ENCODE measurements around the gene ZFR2. TPM values are rescaled to one million over a fixed set of nuclear protein-coding genes. Genes with fewer than 3 reads are reported as not detected.

Gene ZFR2
- polyA plus RNA-seq, 2 of the 4 experiments (the other 2 are of a cell fraction) = 0.14 to 0.30 TPM

GRCh38 chr19:3830621-3831589 lies 37.9 kb downstream of the ZFR2 start:
- ATAC-seq = no peak

DNA sequence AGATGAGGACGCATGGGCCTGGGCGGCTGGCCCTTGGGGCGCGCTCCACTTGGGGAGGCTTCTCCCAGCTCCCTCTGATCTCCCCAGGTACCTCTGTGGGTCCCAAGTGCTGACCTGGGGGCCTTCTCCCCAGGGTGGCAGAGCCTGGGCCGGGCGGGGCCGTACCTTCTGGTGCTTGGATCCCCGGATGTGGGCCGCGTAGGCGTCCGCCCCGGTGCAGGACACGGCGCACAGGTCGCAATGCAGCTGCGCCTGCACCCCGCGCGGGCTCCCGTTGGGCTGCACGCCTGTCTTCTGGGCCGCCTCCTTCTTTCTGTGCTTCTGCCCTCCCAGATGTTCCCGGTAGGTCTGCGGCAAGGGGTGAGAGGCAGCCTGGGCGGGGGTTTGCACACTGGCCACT lies 41.5 kb downstream of the ZFR2 start:
- CTCF ChIA-PET = interaction anchor here (1.3 to 1.5 kb wide), 2 partner anchors 374 to 380 kb away, joined by 3 read pairs; no protein-coding TSS in a partner anchor
- no peaks in the 10 kb centered on the region for H3K4me1 ChIP-seq
- FAIRE-seq = no peak

More at GRCh38 chr19:3830621-3831589, 37.9 kb downstream of the ZFR2 start:
- TF ChIP-seq ATOH8 (CRISPR knock-in tag; IDR thresholded peaks at IDR 0.05; ENCODE audit: low read depth) = no peak
- no peak for TF ChIP-seq CHD2 (IDR thresholded peaks at IDR 0.05; ENCODE audit: low read length, partially characterized antibody)
- no peak for TF ChIP-seq NR3C1 (IDR thresholded peaks at IDR 0.05)
- no peak for TF ChIP-seq CBX8 (IDR thresholded peaks at IDR 0.05)
- no peak for TF ChIP-seq USF2 (IDR thresholded peaks at IDR 0.05)
- no peak for TF ChIP-seq EP300 (IDR thresholded peaks at IDR 0.05)
- Histone ChIP-seq H3K4me2 (no peak overlapping the region), H3K27ac (no peak overlapping the region), H3K4me3 (no peak overlapping the region), H3K9me3 (no peaks in the 10 kb centered on the region), H3K4me1 (no peaks in the 10 kb centered on the region)
- no peak for DNase-seq (ENCODE audit: low read depth in 1 of 2, low spot score in 1 of 2)
- 66% methylated on average over 25 of the region's 45 CpGs for WGBS (ENCODE audit: missing lambda C conversion rate)
- ChIA-PET POLR2A (interaction anchor here (0.6 kb wide), 1 partner anchor 64 kb away, joined by 4 read pairs; no protein-coding TSS in a partner anchor), CTCF (interaction anchor here (1.1 to 3.1 kb wide), 3 partner anchors 9 to 374 kb away, joined by 3 to 25 read pairs (median 3); no protein-coding TSS in a partner anchor)
- no peak for FAIRE-seq

GRCh38 chr19:3826163-3826562 lies 42.7 kb downstream of the ZFR2 start:
- FAIRE-seq (no peak), DNase-seq (ENCODE audit: low read depth in 1 of 2, low spot score in 1 of 2) (no peak), ATAC-seq (no peak)
- Histone ChIP-seq H3K9me3 (no peaks in the 10 kb centered on the region), H3K4me3 (no peak overlapping the region), H3K4me2 (no peak overlapping the region), H3K27ac (no peak overlapping the region), H3K4me1 (0 out of 3 replicates have a peak, but pooled peaks cover 4% of the 10 kb centered on the region)
- ChIA-PET CTCF (interaction anchor here (0.6 to 1.3 kb wide), 5 partner anchors 63 to 375 kb away, joined by 3 read pairs; partner anchors contain the start of gene MRPL54), POLR2A (no interaction called here)
- 71% methylated on average over 12 of the region's 12 CpGs for WGBS (ENCODE audit: missing lambda C conversion rate)
- TF ChIP-seq RCOR1 (IDR thresholded peaks at IDR 0.05; ENCODE audit: low read depth, low read length) (no peak), ZSCAN20 (CRISPR knock-in tag; IDR thresholded peaks at IDR 0.05) (no peak), REST (IDR thresholded peaks at IDR 0.05) (no peak), HEYL (CRISPR knock-in tag; IDR thresholded peaks at IDR 0.05) (no peak), JUNB (IDR thresholded peaks at IDR 0.05) (no peak), CBX8 (IDR thresholded peaks at IDR 0.05) (no peak), TP53 (CRISPR knock-in tag; IDR thresholded peaks at IDR 0.05) (no peak), ATOH8 (CRISPR knock-in tag; IDR thresholded peaks at IDR 0.05; ENCODE audit: low read depth) (no peak), BCL3 (IDR thresholded peaks at IDR 0.05) (no peak)
- TF ChIP-seq, protein P1, sequence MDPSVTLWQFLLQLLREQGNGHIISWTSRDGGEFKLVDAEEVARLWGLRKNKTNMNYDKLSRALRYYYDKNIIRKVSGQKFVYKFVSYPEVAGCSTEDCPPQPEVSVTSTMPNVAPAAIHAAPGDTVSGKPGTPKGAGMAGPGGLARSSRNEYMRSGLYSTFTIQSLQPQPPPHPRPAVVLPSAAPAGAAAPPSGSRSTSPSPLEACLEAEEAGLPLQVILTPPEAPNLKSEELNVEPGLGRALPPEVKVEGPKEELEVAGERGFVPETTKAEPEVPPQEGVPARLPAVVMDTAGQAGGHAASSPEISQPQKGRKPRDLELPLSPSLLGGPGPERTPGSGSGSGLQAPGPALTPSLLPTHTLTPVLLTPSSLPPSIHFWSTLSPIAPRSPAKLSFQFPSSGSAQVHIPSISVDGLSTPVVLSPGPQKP (IDR thresholded peaks at IDR 0.05; ENCODE audit: low read depth, low read length) = no peak

More for the DNA sequence above, 41.5 kb downstream of the ZFR2 start:
- Histone ChIP-seq H3K27ac (no peak overlapping the region), H3K9me3 (no peaks in the 10 kb centered on the region), H3K4me3 (no peak overlapping the region), H3K4me2 (no peak overlapping the region)
- POLR2A ChIA-PET = no interaction called here
- DNase-seq (ENCODE audit: low read depth in 1 of 2, low spot score in 1 of 2) (no peak), ATAC-seq (no peak)
- no peak for TF ChIP-seq RAD21 (conservative IDR thresholded peaks at IDR 0.05 in 1 of 2, IDR thresholded peaks at IDR 0.05 in 1 of 2)
- no peak for TF ChIP-seq ESRRA (IDR thresholded peaks at IDR 0.05; ENCODE audit: borderline replicate concordance, low read length)
- no peak for TF ChIP-seq NPAS2 (CRISPR knock-in tag; IDR thresholded peaks at IDR 0.05; ENCODE audit: borderline replicate concordance)
- no peak for TF ChIP-seq EHMT2 (IDR thresholded peaks at IDR 0.05; ENCODE audit: low read depth)
- no peak for TF ChIP-seq KDM1A (IDR thresholded peaks at IDR 0.05; ENCODE audit: low read depth)
- TF ChIP-seq EHF (CRISPR knock-in tag; IDR thresholded peaks at IDR 0.05) = no peak
- TF ChIP-seq GATA3 (IDR thresholded peaks at IDR 0.05; ENCODE audit: borderline replicate concordance) = no peak
- TF ChIP-seq NFE2L2 (conservative IDR thresholded peaks at IDR 0.05; ENCODE audit: low read length) = no peak
- TF ChIP-seq PHF8 (IDR thresholded peaks at IDR 0.05; ENCODE audit: borderline replicate concordance, low read depth) = no peak
- no peak for TF ChIP-seq JUNB (IDR thresholded peaks at IDR 0.05)
- TF ChIP-seq ATOH8 (CRISPR knock-in tag; IDR thresholded peaks at IDR 0.05; ENCODE audit: low read depth) = no peak
- 91% methylated on average over 19 of the region's 26 CpGs for WGBS (ENCODE audit: missing lambda C conversion rate)
